ENCODE measurements around the gene PDS5A.

- TF ChIP-seq POLR2A (IDR thresholded peaks at IDR 0.05) (no peak), CTCF (IDR thresholded peaks at IDR 0.05) (no peak)
These were observed 40.9 kb downstream of the PDS5A start for GRCh38 chr4:39936565-39937418.

All from tibial nerve (tissue), 3 donors.